SKM-1 treated with dmso at 0.1 percent for 144 hours (cell line): Measurements from ENCODE around the gene SAYSD1.

Experiments
- DNase-seq: peaks from one replicate; lab custom pipeline; 2025; ENCODE audit not compliant: unreplicated experiment; lab: John Stamatoyannopoulos, UW

The SAYSD1 gene

DNA sequence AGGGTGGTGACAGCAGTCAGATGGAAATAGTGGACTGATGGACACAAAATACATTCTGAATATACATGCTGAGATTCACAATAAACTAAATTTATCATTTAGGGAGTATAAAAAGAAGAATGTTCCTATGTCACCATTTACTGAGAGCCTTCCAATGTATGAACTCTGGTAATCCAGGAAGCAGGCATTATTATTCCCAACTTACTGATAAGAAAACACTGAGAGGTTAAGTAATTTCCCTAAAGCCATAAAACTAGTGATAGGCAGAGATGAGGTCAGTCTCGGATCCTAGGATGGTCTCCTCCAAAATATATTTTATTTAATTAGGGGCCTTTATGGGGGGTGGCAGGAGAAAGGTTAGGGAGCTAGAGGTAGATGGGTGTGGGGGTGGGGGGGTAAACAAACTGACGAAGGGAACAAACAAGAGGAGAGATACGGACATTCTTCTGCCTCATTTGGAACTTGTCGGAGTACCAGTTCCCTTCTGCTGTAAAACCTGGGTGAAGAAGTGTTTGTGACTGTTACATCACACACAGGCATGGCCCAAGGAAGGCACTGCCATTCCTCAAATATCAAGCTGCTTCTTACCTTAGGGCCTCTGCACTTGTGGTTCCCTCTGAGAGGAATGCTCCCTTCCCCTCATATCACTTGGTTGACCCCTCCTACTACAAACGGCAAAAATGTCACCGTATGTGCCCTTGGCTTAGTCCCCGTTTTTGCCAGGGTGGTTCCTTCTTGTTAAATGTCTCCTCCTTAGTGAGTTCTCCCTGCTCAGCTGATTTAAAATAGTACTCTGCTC, 6.7 kb downstream of the SAYSD1 start:
- DNase-seq: no peak

DNA sequence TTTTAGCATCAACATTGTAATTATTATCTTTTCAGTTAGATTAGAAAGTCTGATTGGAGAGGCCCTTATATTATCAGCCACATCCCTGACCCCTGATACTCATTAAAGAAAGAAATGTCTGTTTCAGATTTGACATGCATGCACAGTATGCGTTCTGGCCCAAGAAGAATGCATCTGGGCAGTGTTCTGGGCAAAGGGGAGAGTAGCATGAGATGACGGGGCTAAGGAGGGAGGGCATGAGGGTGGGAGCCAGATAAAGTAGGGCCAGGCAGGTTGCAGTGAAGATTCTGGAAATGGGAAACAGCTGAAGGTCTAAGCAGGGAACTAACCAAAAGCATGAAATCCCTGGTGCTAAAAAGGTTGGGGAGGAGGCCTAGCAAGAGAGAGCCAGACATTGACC, 7.3 kb downstream of the SAYSD1 start:
- no peak for DNase-seq

DNA sequence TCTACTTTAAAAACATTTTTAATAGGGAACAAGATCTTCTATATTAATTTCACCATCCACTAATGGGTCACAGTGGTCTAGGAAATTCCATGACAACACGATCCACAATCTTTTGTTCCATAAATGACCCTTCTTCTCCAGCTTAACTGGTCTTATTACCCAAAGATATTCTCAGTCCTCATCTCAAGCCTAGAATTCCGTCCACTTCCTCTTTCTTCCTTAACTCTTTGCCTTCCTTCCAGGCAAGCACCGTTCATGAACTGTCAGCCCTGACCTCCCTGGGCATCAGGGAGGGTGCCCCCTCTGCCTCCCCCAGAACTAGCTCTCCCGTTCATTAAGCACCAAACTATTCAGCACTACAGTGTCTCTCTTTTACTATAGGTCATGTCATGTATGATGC, 8.0 kb downstream of the SAYSD1 start:
- DNase-seq: no peak

DNA sequence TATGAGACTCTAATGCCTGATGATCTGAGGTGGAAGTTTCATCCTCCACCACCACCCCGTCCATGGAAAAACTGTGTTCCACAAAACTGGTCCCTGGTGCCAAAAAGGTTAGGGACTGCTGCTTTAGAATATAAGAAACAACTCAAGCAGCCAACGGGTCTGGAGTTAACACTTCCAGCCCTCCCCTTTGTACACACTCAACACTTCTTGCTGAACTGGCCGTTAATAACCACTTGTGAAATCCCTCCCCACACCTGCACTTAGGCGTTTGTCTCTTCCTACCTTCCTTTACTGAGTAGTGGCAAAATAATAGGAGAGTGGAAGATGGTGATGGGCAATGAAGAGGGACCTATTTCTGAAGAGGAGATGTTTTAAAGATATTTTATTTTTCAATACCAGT, 10.5 kb downstream of the SAYSD1 start:
- no peak for DNase-seq

DNA sequence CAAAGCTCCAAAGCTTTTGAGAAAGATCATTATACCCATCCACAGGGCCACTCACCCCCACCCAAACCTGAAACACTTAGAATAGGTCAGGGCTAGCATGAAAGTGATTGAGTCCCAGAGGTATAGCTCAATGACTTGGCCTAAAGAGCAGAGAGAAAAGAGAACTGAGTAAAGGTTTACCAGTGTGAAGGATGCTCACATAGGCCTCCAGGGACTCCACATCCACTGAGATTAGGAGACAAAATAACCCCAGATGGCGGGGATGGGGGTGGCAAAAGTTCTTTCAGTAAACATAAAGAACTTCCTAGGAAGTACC, 12.2 kb downstream of the SAYSD1 start:
- DNase-seq: no peak

DNA sequence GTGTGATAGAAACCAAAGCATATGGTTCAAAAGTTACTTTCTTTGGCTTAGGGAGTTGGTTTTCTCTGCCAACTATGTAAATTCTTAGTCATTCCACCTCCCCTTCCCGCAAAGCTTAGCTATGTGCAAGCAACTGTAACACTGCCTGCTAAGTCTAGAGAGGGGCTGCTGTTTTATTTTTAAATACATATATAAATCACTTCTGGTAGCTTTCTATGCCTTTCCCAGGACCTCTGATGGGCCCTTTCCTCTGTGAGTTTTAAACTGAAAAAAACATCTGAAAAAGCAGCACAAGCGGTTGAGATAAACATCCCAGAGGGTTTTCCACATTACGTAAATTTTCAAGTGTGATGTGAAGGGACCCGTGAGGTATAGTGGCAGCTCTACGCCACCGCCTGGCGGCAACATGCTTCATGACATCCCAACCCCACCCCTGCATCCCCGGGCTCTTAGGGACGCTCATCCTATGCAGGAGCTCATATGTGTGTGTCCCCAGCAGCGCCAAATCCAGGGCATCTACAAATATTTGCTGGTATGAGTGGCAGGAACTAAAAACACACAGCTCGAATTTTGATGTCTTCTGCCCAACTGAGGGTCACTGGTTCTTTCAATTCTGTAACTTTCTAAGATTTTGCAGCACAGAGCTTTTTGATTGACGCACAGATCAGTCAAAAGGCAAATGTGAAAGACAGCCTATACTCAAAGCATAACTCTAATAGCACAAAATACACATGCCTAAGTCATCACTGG, 12.7 kb downstream of the SAYSD1 start:
- DNase-seq: no peak

DNA sequence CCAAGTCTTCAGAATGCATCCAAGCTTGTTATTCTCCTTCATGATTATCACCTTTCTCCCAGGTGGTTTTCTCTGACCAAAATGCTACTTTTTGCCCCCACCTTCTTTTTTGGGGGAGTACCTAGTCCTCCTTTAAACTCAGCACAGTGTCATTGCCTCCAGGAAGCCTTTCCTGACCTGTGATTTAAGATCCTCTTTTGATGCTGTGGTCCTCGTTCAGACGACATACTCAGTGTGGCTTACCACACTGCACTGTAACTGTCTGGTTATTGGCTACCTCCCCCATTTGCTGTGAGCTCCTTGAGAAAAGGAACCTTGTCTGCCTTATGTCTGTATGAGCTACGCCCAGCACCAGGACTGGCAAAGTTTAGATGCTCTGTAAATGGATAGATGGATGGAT, 14.6 kb downstream of the SAYSD1 start:
- DNase-seq: peak; percentile 13

DNA sequence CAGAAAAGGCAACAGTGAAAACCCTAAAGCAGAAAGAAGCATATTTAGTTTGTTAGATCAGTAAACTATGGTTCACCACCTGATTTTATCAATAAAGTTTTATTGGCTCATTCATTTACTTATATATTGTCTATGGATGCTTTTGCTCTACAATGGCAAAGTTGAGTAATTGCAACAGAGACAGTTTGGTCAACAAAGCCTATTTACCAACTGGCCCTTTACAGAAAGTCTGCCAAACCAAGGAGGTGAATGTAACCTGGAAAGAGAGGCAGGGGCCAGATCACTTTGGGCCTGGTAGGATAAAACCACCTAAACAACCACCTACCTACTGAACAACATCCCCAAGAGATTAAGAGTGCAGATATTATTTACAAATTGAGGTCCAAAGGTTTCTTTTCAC, 19.4 kb downstream of the SAYSD1 start:
- no peak for DNase-seq

DNA sequence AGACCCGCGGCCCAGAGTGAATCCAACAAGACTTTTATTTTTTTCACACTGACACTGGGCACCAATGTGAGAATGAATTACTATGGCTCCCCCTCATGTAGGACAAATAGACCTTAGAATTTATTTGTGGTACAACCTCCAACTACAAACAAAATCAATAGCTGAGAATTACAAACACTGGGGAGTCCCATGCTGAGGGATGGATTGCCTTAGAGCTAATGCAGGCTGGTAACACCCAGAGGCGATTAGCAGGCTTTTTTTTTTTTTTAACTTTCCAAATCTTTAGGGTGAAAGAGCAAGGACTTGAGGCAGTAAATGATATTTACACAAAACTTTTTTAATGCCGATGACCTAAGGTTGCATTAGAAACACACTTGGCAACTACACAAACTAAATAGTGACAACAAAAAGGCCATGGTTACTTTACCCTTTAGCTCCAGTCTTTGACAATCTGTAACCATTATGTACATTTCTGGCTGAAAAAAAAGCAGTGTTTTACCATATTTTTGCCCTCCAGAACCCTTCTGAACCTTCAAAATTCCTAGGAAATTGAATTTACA, 21.8 kb downstream of the SAYSD1 start:
- no peak for DNase-seq

DNA sequence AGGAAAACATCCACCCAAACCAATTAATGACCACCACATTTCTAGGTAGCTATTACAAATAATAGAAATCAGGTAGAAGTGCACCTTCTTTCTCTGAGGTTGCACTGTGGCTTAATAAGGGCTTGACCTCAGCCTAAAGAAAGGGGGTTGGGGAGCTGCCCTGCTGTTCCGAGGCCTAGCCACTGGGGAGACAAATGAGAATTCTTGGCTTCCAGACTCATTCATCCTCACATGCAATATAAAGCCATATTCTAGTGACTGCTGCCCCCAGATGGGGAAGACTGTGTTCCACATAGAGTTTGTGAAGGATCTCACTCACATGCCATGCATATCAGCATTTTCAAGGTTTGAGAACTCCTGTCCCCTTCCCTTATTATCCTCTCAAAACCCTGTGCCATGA, 22.9 kb downstream of the SAYSD1 start:
- no peak for DNase-seq

DNA sequence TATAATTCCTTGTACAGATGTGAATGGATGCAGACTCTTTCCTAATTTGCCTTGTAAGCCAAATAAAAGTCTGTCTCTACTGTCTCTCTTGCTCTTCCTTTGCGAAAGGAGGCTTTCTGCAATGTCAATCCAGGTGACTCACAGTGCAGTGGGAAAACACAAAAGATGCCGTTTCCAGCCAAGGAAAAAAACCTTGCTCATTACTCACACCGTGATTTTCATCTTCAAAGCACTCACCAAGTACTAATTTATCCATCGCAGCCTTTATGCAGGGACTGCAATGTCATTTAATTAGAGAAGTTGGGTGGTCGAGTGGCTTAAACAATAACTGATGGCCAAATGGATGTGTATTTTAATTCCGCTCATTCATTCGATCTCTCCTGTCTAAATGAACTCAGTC, 23.8 kb downstream of the SAYSD1 start:
- no peak for DNase-seq

DNA sequence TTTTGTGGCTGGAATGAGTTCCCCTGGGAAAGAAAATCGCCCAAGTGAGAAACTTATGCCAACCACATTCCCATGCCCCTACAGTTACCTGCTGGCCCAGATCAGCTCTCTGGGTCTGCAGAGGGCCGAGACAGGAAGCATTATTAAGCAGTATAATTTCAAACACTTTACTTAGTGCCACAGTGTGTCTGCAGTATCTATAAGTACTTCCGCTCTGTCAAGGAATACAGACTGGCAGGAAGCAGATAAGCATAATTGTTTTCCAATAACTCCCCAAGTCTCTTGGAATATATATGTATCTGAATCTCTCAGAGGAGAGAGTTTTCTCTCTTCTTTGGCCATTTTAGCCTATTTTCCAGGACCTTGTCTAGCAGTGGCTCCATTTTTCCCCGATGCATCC, 24.9 kb downstream of the SAYSD1 start:
- DNase-seq: no peak

DNA sequence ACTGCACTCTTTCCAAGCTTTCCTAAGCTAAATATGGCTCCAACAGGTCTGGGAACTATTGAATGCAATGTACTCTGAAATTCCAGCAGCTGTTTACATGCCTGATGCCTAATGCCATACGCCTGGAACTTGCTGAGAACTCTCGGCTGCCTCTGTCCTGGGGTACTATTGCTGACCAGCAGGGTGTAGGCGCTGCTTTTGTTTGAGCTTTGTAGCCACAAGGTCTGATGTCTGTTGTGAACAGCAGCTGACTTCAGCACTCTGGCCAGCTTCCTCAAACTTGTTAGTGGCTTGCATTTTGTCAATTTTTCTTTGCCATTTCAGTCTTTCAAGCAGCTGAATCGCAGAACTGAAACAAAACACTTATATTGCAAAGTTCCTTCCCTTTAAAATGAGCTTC, 26.7 kb downstream of the SAYSD1 start:
- DNase-seq: no peak

DNA sequence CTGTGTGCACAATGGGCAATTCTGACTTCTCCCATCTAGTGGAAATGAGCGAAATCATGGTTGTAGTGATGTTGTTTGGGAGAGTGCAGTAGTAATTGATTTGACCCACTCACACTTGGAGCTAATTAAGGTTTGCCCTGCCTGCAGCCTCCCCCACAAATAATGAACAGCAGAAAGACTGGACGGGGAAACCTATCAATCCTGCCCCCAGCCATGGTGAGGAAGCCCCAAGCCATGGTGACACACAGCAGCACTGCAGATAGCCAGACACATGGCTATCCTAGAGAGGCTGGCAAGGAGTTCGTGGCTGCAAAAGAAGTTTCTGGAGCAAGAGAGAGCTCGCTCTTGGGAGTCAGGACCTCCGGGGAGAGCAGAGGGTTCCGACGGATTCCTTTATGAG, 27.8 kb downstream of the SAYSD1 start:
- no peak for DNase-seq

DNA sequence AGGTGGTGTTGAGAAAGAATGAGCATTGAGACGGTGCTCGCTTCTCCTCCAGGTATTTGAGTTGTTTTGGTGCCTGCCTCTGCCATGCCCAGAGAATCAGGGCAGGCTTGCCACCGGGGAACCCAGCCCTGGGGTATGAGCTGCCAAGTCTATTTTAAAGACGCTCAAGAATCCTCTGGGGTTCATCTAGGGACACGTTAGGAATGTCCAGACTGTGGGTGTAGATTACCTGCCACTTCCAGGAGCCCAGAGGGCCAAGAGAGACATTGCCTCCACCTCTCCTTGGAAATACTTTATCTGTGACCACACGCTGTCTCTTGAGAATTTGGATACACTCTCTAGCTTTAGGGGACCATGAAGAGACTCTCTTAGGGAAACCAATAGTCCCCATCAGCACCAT, 28.3 kb downstream of the SAYSD1 start:
- no peak for DNase-seq

DNA sequence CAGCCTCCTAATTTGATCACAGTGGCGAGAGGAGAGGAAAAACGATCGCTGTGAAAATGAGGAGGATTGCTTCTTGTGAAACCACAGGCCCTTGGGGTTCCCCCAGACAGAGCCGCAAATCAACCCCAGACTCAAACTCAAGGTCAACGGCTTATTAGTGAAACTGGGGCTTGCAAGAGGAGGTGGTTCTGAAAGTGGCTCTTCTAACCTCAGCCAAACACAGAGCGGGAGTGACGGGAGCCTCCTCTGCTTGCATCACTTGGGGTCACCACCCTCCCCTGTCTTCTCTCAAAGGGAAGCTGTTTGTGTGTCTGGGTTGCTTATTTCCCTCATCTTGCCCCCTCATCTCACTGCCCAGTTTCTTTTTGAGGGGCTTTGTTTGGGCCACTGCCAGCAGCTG, 28.7 kb downstream of the SAYSD1 start:
- DNase-seq: no peak

DNA sequence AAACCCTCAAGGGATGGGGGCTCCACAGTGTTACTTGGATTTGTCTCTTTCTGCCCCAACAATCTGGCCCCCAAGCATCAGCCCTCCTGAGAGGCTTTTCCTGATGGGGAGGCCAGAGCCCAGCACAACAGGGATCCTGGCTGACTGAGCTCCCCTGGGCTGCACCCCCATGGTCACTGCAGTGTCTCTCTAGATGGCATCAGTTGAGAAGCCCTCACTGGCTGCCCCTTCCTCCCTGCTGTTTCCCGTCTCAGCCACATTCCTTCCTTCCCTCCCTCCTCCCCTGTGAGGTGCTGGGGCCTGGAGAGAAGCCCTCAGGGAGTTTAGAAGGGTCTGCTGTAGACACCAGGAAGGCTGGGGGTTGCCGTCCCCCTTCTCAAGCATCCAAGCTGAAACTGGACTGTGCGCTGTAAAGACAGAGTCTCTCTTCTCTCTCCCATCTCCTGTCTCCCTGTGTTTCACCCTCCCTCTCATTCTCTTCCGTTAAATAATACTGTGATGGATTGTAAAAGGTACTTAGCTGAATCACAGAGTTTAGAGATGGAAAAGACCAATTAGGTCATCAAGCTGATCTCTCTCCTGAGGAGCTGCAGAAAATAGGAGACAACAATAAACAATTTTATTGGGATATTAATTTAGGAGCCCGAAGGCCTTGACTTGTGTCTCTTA, 29.7 kb downstream of the SAYSD1 start:
- no peak for DNase-seq

DNA sequence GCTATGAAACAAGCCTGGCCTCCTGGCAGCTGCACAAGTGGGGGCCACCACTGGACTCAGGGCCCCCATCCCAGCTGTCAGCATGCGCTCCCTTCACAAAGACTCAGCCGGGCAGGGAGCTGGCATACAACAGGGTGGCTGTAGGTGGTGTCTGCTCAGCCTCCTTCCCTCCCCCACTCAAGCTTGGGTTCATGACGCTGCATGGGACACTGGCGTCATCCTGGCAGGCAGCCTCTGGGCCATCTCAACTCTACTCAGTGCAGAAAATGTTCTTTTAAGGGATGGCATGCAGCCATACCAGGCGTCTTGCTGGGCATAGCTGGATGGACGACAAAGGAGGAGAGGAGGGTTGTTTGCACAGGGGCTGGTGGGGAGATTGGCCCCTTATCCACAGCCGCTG, 30.5 kb downstream of the SAYSD1 start:
- no peak for DNase-seq

DNA sequence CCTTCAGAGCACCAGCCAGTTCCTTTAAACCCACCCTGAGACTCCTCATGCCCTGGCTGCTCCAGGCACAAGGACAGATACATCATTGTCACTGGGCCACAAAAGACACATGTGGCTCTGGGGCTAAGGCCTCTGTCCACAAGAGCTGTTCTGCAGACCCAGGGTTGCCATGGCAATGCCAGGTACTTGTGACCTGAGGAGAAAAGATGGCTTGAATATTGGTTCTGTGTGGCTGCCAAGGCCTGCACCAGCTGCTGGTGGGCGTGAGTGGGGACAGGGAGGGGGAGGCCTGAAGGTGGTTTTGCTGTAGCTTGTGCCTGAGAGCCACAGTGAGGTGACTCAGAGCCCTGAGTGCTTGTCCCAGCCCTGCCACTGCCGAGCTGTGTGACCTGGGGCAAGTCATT, 31.8 kb downstream of the SAYSD1 start:
- DNase-seq: no peak

DNA sequence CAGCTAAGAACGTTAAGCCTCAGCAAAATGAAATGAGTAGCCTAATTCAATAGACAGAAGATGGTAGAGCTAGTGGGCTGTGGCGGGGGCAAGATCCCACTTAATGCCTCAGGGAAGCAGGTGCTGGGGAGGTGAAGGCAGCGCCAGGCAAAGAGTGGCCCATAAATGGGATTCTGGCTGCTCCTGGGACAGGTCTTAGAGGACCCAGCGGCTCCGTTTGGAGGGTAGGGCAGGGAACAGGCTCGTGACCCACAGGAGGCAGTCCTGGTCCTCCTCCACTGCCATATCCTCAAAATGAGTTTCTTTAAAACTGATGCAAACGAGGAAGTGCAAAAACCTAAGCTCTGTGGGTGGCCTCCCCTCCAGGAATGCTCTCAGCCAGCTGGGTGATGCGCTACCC, 32.7 kb downstream of the SAYSD1 start:
- DNase-seq: no peak

DNA sequence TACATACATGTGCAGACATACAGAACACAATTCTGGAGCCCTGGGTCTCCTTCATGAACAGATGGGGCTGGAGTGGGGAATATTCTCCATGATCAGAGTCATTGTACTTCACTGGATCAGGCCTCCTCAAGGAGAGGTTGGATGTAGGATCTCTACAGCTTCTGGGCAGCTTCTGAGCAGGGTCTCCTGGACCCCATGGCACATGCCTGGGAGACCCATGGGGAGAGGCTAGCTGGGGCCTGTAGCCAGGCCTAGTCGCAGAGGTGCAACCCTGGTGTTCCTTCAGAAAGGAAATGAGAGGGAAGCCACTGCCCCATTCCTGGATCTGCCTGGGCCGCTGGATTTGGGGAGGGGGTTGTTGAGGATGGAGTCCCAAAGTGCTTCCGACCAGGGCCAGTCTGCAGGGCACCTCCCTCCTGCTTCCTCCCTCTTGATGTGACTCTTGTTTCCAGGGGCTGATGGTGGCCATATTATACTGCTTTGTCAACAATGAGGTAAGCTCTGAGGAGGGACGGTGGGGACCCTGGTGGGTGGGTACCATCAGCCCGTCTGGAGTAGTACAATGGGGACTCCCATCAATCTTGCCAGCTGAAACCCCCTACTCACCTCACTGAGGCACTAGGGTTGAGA, 34.6 kb downstream of the SAYSD1 start:
- no peak for DNase-seq
